Ishikawa (cell line): ENCODE measurements around the gene BCL2L11.

Source experiments
- CEBPB ChIP-seq: IDR thresholded peaks from 2 replicates; pipeline ENCODE4 v1.6.1; 2012
- CREB1 ChIP-seq: IDR thresholded peaks from 2 replicates; pipeline ENCODE4 v1.6.1; 2012; ENCODE audit warnings: low read depth
- EGR1 ChIP-seq: IDR thresholded peaks from 2 replicates; pipeline ENCODE4 v1.6.1; 2012
- EP300 ChIP-seq: IDR thresholded peaks from 2 replicates; pipeline ENCODE4 v1.6.1; 2012; ENCODE audit warnings: borderline replicate concordance
- FOXM1 ChIP-seq: IDR thresholded peaks from 2 replicates; pipeline ENCODE4 v1.6.1; 2012; ENCODE audit warnings: low read depth, borderline replicate concordance
- MAX ChIP-seq: IDR thresholded peaks from 2 replicates; pipeline ENCODE4 v1.6.1; 2012
- NFIC ChIP-seq: IDR thresholded peaks from 2 replicates; pipeline ENCODE4 v1.6.1; 2012
- RAD21 ChIP-seq: IDR thresholded peaks from 2 replicates; pipeline ENCODE4 v1.6.1; 2012; ENCODE audit warnings: low read depth
- REST ChIP-seq: IDR thresholded peaks from 2 replicates; pipeline ENCODE4 v1.6.1; 2012; ENCODE audit warnings: low read depth, mild to moderate bottlenecking
- TAF1 ChIP-seq: IDR thresholded peaks from 2 replicates; pipeline ENCODE4 v1.6.1; 2012; ENCODE audit warnings: low read depth, mild to moderate bottlenecking
- TCF12 ChIP-seq: IDR thresholded peaks from 2 replicates; pipeline ENCODE4 v1.6.1; 2012; ENCODE audit warnings: low read depth
- TEAD4 ChIP-seq: IDR thresholded peaks from 2 replicates; pipeline ENCODE4 v1.6.1; 2012
- USF1 ChIP-seq: IDR thresholded peaks from 2 replicates; pipeline ENCODE4 v1.6.1; 2012
- YY1 ChIP-seq: IDR thresholded peaks from 2 replicates; pipeline ENCODE4 v1.6.1; 2012; ENCODE audit warnings: low read depth
- ZBTB7A ChIP-seq: IDR thresholded peaks from 2 replicates; pipeline ENCODE4 v1.6.1; 2012; ENCODE audit warnings: low read depth

Gene BCL2L11

GRCh38 chr2:111134055-111134454 is 13.3 kb downstream of the BCL2L11 start:
- TF ChIP-seq CREB1 (no peak), YY1 (no peak), ZBTB7A (no peak), REST (no peak), CEBPB (no peak), MAX (no peak), EGR1 (no peak), FOXM1 (no peak), USF1 (no peak), TEAD4 (no peak), TAF1 (no peak)

GRCh38 chr2:111135237-111135909 is 14.7 kb downstream of the BCL2L11 start:
- TF ChIP-seq CREB1 (no peak), NFIC (no peak), TCF12 (no peak), EGR1 (no peak), RAD21 (no peak), TAF1 (no peak), USF1 (no peak), TEAD4 (no peak), FOXM1 (no peak), YY1 (no peak), ZBTB7A (no peak), EP300 (no peak)

GRCh38 chr2:111135910-111136297 is 15.2 kb downstream of the BCL2L11 start:
- TF ChIP-seq RAD21, result peak; percentile 30; the same call in 1 of the 2 replicates
- TF ChIP-seq EP300, result no peak
- no peak for TF ChIP-seq CREB1

- TF ChIP-seq ZBTB7A (no peak), EP300 (no peak), EGR1 (no peak), TEAD4 (no peak), FOXM1 (no peak), YY1 (no peak), NFIC (no peak), REST (no peak), TCF12 (no peak), CEBPB (no peak)
Observed at GRCh38 chr2:111138839-111139238, 18.1 kb downstream of the BCL2L11 start.

GRCh38 chr2:111139637-111140317 is 19.1 kb downstream of the BCL2L11 start:
- TF ChIP-seq YY1 (no peak), TEAD4 (no peak), REST (no peak), ZBTB7A (no peak), EGR1 (no peak), CEBPB (no peak), TCF12 (no peak), MAX (no peak), TAF1 (no peak), USF1 (no peak), NFIC (no peak), EP300 (no peak), RAD21 (no peak)
